HG03060 (cell line): ENCODE results near the gene GOLT1B.

Experiments used
- ATAC-seq: cut with Tn5 transposase; IDR thresholded peaks from one replicate; pipeline ENCODE4 v1.9.1; 2021; ENCODE audit warnings: low read depth, moderate number of reproducible peaks; ENCODE audit not compliant: unreplicated experiment

The GOLT1B gene

GRCh38 chr12:21521541-21521940 is 20.0 kb downstream of the GOLT1B start:
- no peak for ATAC-seq

GRCh38 chr12:21523148-21523547 is 21.6 kb downstream of the GOLT1B start:
- ATAC-seq: no peak

- ATAC-seq: no peak
Measured at GRCh38 chr12:21526053-21526452, 24.5 kb downstream of the GOLT1B start, which contains the start of gene SPX. SPX (plus strand) TSS chr12:21526296; CDS start chr12:21526473, 177 bp downstream.

- no peak for ATAC-seq
Measured at GRCh38 chr12:21526721-21527345, 25.2 kb downstream of the GOLT1B start.

GRCh38 chr12:21527451-21528180 is 26.0 kb downstream of the GOLT1B start:
- peak; percentile 97 for ATAC-seq

GRCh38 chr12:21528953-21529352 is 27.4 kb downstream of the GOLT1B start:
- no peak for ATAC-seq

GRCh38 chr12:21529456-21529855 is 27.9 kb downstream of the GOLT1B start:
- ATAC-seq: no peak

GRCh38 chr12:21538061-21538653 is 36.6 kb downstream of the GOLT1B start:
- ATAC-seq: no peak

- no peak for ATAC-seq
Measured at GRCh38 chr12:21539797-21540196, 38.2 kb downstream of the GOLT1B start.

GRCh38 chr12:21541773-21542172 is 40.2 kb downstream of the GOLT1B start:
- ATAC-seq: no peak

- ATAC-seq: no peak
Measured at GRCh38 chr12:21542403-21542802, 40.8 kb downstream of the GOLT1B start.

GRCh38 chr12:21543151-21543550 is 41.6 kb downstream of the GOLT1B start:
- ATAC-seq: no peak

- ATAC-seq: no peak
Measured at GRCh38 chr12:21545557-21545956, 44.0 kb downstream of the GOLT1B start.

- no peak for ATAC-seq
Measured at GRCh38 chr12:21546716-21547115, 45.1 kb downstream of the GOLT1B start.

- no peak for ATAC-seq
Measured at GRCh38 chr12:21547437-21547836, 45.8 kb downstream of the GOLT1B start.

GRCh38 chr12:21551841-21552465 is 50.4 kb downstream of the GOLT1B start:
- no peak for ATAC-seq

- ATAC-seq: no peak
Measured at GRCh38 chr12:21552635-21553328, 51.2 kb downstream of the GOLT1B start.

- ATAC-seq: no peak
Measured at GRCh38 chr12:21553329-21553675, 51.7 kb downstream of the GOLT1B start.

- ATAC-seq: no peak
Measured at GRCh38 chr12:21558100-21558679, 56.6 kb downstream of the GOLT1B start.

GRCh38 chr12:21559855-21560569 is 58.4 kb downstream of the GOLT1B start:
- no peak for ATAC-seq
